Sigmoid colon (tissue), 7 donors: ENCODE measurements around the gene SLC26A9. TPM values are rescaled to one million over a fixed set of nuclear protein-coding genes. Genes with fewer than 3 reads are reported as not detected.

Source experiments
- DNase-seq: peaks from one replicate; pipeline ENCODE4 v3.0.0-alpha.2; 2019
- H3K27ac ChIP-seq, 4 donors: fragments of 200-600 bp; sonication (generic); one replicate each; pipeline ENCODE4 v1.5.1; 2016 to 2019; ENCODE audit warnings: mild to moderate bottlenecking in 1 of 4
- H3K27me3 ChIP-seq, 3 donors: fragments of 200-600 bp; sonication (generic); one replicate each; pipeline ENCODE4 v1.5.1; 2019; ENCODE audit warnings: mild to moderate bottlenecking in 1 of 3
- H3K36me3 ChIP-seq, 4 donors: fragments of 200-600 bp; sonication (generic); one replicate each; pipeline ENCODE4 v1.5.1; 2016 to 2019
- H3K4me1 ChIP-seq, 4 donors: fragments of 200-600 bp; sonication (generic); one replicate each; pipeline ENCODE4 v1.5.1; 2017 to 2019
- H3K4me3 ChIP-seq, 4 donors: fragments of 200-600 bp; sonication (generic); one replicate each; pipeline ENCODE4 v1.5.1; 2017 to 2019; ENCODE audit warnings: mild to moderate bottlenecking in 2 of 4, moderate library complexity in 1 of 4
- H3K9me3 ChIP-seq, 4 donors: fragments of 200-600 bp in 3 of 4; sonication (generic) in 3 of 4; one replicate each; pipeline versions ENCODE4 v1.5.1 to v1.6.1; 2013 to 2019
- CTCF ChIP-seq, 4 experiments: fragments of 450-650 bp in 3 of 4; fragments of 200-600 bp in 1 of 4; IDR thresholded peaks; one replicate each; pipeline ENCODE4 v1.5.1; 2016 to 2019; ENCODE audit warnings: antibody characterized with exemption in 4 of 4, mild to moderate bottlenecking in 3 of 4, moderate library complexity in 2 of 4
- EP300 ChIP-seq, 4 donors: sonication (generic); formaldehyde crosslinking; IDR thresholded peaks; one replicate each; pipeline ENCODE4 v1.6.1; 2017; ENCODE audit warnings: antibody characterized with exemption in 4 of 4
- POLR2A ChIP-seq, 2 donors: fragments of 450-650 bp; IDR thresholded peaks; one replicate each; pipeline ENCODE4 v1.6.1; 2016; ENCODE audit warnings: antibody characterized with exemption in 2 of 2, mild to moderate bottlenecking in 2 of 2, moderate library complexity in 2 of 2
- POLR2AphosphoS5 ChIP-seq, 4 donors: sonication (generic); formaldehyde crosslinking; IDR thresholded peaks; one replicate each; pipeline ENCODE4 v1.6.1; 2017; ENCODE audit warnings: antibody characterized with exemption in 4 of 4
- WGBS, 2 donors: extraction: QIAGEN DNeasy Blood & Tissue Kit; methylation state at CpG; one replicate each; pipeline ENCODE4 v1.1.7; 2013; 5-methylcytosine and 5-hydroxymethylcytosine counted together
- intact Hi-C: fragments of 100-400 bp; cut with DNase I; formaldehyde crosslinking; loops from one replicate; pipeline ENCODE4 v1.15.1; 2023
- polyA plus RNA-seq, 3 donors: library from polyadenylated mRNA; stranded (reverse); fragments of 200-250 nt; gene quantifications; one replicate each; pipeline ENCODE4 v1.2.3, GENCODE V29; 2013
- total RNA-seq, 4 donors: library from RNA; depleted of rRNA; stranded (reverse); fragments of >200 nt; gene quantifications; one replicate each; pipeline ENCODE4 v1.1.0, GENCODE V29; 2016
- donor health status: healthy with polysubstance abuse.
- donor health status: Bipolar disorder and iron deficiency.
- donor health status: healthy.

The SLC26A9 gene
- total and polyA plus RNA-seq, 7 donors, result 0.60 TPM; not detected in 6

GRCh38 chr1:205916541-205916940, 26.7 kb downstream of the SLC26A9 start:
- Histone ChIP-seq H3K27ac (no peak overlapping the region), H3K4me1 (peaks cover 0 to 14% (median 8%) of the 10 kb centered on the region in 4 donors), H3K36me3 (no peaks in the 10 kb centered on the region), H3K9me3 (no peaks in the 10 kb centered on the region), H3K4me3 (no peak overlapping the region), H3K27me3 (no peaks in the 10 kb centered on the region)
- intact Hi-C loops, result loop anchor here (5.0 kb wide), 1 partner anchor 124 kb away; no protein-coding TSS in a partner anchor
- DNase-seq, result no peak
- TF ChIP-seq EP300 (IDR thresholded peaks at IDR 0.05), result no peak
- TF ChIP-seq CTCF (IDR thresholded peaks at IDR 0.05), result no peak
- TF ChIP-seq POLR2AphosphoS5 (IDR thresholded peaks at IDR 0.05), result no peak
- WGBS, 2 donors, result 80 to 89% methylated on average over 7 of the region's 7 CpGs

- Histone ChIP-seq H3K27ac (no peak overlapping the region), H3K27me3 (no peaks in the 10 kb centered on the region), H3K9me3 (no peaks in the 10 kb centered on the region), H3K36me3 (no peaks in the 10 kb centered on the region), H3K4me1 (peaks cover 0 to 14% (median 8%) of the 10 kb centered on the region in 4 donors), H3K4me3 (no peak overlapping the region)
- 71 to 78% methylated on average over 10 of the region's 10 CpGs for WGBS, 2 donors
- TF ChIP-seq EP300 (IDR thresholded peaks at IDR 0.05), result no peak
- no peak for TF ChIP-seq POLR2A (IDR thresholded peaks at IDR 0.05)
- no peak for TF ChIP-seq POLR2AphosphoS5 (IDR thresholded peaks at IDR 0.05)
- no peak for TF ChIP-seq CTCF (IDR thresholded peaks at IDR 0.05)
- intact Hi-C loops, result loop anchor here (5.0 kb wide), 1 partner anchor 123 kb away; no protein-coding TSS in a partner anchor
- DNase-seq, result no peak
Measured at GRCh38 chr1:205915354-205915990, 27.8 kb downstream of the SLC26A9 start.

DNA sequence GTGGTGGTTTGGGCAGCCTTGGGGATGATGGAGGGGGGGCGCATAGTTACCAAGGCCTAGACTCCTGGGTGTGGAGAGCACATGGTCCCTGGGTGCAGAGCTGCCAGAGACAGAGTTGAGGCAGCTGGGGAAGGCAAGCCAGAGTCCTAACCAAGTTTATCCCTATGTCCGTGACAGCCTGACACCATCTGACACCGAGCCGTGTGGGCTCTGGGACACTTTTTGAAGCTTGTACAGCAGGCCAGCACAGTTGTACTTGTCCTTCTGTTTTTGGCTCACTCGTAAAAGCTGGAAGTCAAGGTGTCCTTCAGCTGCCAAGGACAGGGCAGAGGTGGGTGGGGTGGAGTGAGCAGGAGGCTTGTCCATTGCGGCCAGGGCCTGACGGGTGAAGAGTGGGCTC, 28.5 kb downstream of the SLC26A9 start:
- no peaks in the 10 kb centered on the region for H3K9me3 ChIP-seq
- no peaks in the 10 kb centered on the region for H3K27me3 ChIP-seq
- H3K4me3 ChIP-seq, result no peak overlapping the region
- intact Hi-C loops, result loop anchor here (5.0 kb wide), 1 partner anchor 122 kb away; no protein-coding TSS in a partner anchor
- TF ChIP-seq EP300 (IDR thresholded peaks at IDR 0.05), result no peak
- TF ChIP-seq CTCF (IDR thresholded peaks at IDR 0.05), result no peak
- TF ChIP-seq POLR2AphosphoS5 (IDR thresholded peaks at IDR 0.05), result no peak
- no peak for TF ChIP-seq POLR2A (IDR thresholded peaks at IDR 0.05)
- no peaks in the 10 kb centered on the region for H3K36me3 ChIP-seq
- peaks cover 0 to 14% (median 8%) of the 10 kb centered on the region in 4 donors for H3K4me1 ChIP-seq
- WGBS, 2 donors, result 88 to 90% methylated on average over 7 of the region's 7 CpGs
- no peak overlapping the region for H3K27ac ChIP-seq
- no peak for DNase-seq

DNA sequence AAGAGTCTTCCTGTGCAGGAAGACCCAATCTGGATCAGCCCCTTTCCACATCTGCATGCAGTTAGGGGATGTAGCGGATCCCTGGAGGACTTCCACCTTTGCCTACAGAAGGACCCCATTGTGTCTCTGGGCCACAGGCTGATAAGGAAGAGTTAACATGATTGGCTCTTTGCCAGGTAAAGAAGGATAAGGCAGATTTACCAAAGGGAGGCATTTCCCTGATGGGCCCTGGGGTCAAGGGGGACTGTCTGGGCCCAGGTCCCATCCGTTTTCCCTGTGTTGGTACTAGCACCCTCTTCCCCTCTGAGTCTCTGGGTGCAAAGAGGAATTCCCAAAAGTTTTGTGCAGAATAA, 29.1 kb downstream of the SLC26A9 start:
- Histone ChIP-seq H3K4me1 (peaks cover 0 to 14% (median 8%) of the 10 kb centered on the region in 4 donors), H3K9me3 (no peaks in the 10 kb centered on the region), H3K4me3 (no peak overlapping the region), H3K36me3 (no peaks in the 10 kb centered on the region), H3K27me3 (no peaks in the 10 kb centered on the region), H3K27ac (no peak overlapping the region)
- no peak for TF ChIP-seq POLR2AphosphoS5 (IDR thresholded peaks at IDR 0.05)
- no peak for TF ChIP-seq EP300 (IDR thresholded peaks at IDR 0.05)
- no peak for TF ChIP-seq CTCF (IDR thresholded peaks at IDR 0.05)
- no peak for TF ChIP-seq POLR2A (IDR thresholded peaks at IDR 0.05)
- 87 to 91% methylated on average over 2 of the region's 2 CpGs for WGBS, 2 donors
- intact Hi-C loops, result no loop called here
- no peak for DNase-seq
